Stimulated activated CD4-positive, alpha-beta T cell treated with anti-CD3 and anti-CD28 coated beads, Interleukin-1b, Interleukin-23, amount 100 ng/mL, for 1 hour (primary cell): ENCODE measurements around the gene TLE4.

Source experiments
- DNase-seq, 2 donors: peaks; one replicate each; pipeline ENCODE4 v3.0.0-alpha.2; 2020; ENCODE audit warnings: low read depth in 2 of 2

The TLE4 gene

DNA sequence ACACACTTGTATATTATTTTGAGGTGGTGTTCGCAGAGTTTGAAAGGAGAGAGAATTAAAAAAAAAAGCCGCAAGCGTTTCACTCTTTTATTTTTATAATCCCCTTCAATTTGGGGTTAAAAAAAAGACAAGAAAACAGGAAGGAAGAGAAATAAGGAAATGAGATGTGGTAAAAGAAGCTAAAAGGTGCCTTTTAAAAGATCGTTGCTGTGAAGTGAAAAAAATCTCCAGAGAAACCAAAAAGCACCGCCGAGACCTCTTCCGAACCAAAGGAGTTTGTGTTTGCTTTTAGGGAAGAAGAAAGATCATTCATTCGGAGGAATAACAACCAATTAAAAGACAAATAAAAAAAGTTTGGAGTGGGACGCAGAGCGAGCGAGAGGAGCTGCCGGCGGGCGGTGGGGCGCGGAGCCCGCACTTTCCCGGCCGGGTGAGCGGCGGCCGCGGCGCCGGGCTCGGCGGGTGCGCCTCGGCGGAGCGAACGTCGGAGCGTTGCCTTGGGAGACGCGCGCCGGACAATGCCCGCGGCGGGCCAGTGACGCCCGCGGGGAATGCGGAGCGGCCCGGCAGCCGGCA is 355 bp downstream of the TLE4 start:
- no peak for DNase-seq

DNA sequence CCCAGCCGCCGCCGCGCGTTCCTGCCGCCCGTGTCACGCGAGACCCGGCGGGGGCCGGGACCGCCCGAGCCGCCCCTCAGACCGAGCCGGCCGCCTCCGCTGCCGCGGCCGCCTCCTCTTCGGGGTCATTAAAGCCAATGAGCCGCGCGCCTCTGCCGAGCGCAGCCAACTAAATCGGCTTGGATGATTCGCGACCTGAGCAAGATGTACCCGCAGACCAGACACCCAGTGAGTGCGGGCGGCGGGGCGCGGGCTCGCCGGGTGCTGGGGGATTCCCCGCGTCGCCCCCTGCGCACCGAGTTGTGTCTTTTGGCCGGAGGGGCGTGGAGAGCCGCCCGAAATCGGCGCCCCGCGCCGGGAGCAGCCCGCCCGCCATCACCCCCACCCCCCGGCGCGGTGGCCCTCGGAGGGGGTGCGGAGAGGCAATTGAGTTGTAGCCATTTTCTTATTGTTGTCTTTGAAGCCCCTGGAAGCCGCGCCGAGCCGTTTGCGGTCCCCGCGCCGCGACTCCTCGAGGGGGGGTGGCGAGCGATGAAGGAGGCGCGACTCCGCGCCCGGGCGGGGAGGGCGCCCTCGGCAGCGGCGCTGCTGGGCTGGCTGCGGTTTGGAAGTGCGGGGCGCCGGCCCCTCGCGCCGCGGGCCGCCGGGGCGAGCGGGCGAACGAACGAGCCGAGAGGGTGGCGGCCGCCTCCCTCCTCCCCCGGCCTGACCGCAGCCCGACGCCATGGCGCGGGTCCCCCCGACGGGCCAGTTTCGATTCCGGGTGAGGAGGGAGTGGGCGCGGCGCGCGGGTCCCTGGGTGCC is 1.0 kb downstream of the TLE4 start:
- DNase-seq: peak in 1 of 2 donors; percentile 29

DNA sequence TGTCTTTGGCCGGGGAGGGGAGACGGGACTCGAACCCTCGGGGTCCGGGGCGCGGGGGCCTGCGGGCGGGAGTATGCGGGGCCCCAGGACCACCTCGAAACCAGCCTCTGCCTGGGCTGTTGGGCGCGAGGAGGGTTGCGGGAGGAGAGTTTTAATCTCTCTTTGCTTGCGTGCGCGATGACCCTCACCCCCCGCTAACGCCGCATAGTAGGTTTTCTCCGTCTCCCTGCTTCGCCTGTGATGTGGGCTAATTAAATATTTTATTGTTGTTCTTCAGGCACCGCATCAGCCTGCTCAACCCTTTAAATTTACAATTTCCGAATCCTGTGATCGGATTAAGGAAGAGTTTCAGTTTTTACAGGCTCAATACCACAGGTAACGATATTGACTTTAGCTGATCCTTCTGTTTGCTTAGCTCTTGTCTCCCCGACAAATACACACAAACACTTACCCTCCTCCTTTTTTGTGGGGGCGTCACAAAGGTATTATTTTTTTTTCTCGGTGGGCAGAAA is 1.7 kb downstream of the TLE4 start:
- no peak for DNase-seq

DNA sequence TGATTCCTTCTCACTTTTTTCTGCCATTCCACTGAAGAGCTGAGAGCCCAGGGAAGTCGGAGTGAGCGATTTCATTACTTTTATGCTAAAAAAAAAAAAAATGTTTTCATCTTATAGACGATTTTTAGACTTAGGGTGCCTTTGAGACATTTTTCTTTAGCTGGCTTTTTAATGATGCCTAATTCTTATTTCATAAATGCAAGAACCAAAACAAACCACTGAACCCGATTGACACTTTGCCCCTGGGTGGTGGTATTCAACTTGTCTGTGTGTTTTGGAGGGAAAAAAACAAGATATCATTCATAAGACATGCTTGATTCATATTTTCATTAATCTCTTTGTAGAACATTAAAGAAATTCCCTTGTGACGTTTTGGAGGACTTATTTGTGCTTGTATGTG is 2.4 kb downstream of the TLE4 start:
- DNase-seq: no peak

GRCh38 chr9:79574781-79575180 is 3.0 kb downstream of the TLE4 start:
- no peak for DNase-seq

DNA sequence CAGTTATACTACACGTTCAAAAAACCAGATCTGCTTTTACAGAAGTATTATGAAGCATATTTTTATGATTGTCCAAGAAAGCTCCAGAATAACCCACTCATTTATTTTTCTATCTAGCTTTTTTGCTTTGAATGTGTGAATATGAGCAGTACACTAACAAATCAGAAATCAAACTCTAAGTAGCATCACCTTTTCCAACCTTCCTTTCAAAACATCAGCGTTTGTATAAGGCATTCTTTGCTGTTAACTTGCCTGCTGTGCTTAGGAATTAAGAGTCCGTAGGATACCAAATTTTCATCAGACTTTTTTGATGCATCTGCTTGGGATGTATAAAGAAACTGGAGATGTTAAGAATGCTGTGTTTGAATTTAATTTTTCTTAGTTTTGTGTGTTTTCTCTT is 3.8 kb downstream of the TLE4 start:
- no peak for DNase-seq

- no peak for DNase-seq
Measured at GRCh38 chr9:79577969-79578723, 6.4 kb downstream of the TLE4 start.

- DNase-seq: no peak
Measured at GRCh38 chr9:79578891-79579290, 7.1 kb downstream of the TLE4 start.

- DNase-seq: no peak
Measured at GRCh38 chr9:79579624-79580023, 7.9 kb downstream of the TLE4 start.

DNA sequence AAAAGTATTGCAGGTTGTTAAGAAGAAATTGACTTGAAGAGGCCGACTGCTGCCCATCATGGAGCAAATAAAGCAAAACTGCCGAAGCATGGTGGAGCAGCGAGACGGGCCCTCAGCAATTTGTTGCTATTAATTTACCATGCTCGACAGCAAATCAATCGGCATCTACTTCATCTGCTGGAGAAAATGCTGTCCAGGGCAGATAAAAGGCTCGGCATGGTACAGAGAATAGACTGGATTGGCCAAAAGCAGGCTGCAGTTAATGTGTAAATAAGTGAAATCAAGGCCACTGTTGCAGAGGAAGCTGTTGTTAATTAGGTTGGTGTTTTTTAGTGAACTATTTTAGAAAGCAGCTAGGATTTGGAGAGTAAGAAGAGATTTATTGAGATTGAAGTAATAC is 8.3 kb downstream of the TLE4 start:
- DNase-seq: no peak

DNA sequence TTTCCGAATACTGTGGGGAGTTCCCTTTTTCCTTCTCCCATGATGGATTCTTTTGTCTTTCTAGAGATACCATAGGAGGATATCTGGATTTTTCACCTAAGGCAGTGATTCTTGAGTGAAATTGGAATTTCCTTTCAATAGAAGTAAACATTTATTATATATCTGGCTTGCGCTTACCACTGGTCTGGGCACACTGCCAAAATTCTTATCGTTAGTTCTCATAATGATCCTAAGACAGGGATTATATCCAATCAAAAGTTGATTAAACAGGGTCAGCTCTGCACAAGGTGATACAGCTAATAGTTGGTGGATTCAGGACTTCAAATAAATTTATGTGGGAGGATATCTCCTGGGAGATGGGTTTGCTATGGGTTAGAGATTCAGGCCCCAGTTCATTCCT is 9.6 kb downstream of the TLE4 start:
- no peak for DNase-seq

GRCh38 chr9:79581794-79582193 is 10.0 kb downstream of the TLE4 start:
- no peak for DNase-seq

DNA sequence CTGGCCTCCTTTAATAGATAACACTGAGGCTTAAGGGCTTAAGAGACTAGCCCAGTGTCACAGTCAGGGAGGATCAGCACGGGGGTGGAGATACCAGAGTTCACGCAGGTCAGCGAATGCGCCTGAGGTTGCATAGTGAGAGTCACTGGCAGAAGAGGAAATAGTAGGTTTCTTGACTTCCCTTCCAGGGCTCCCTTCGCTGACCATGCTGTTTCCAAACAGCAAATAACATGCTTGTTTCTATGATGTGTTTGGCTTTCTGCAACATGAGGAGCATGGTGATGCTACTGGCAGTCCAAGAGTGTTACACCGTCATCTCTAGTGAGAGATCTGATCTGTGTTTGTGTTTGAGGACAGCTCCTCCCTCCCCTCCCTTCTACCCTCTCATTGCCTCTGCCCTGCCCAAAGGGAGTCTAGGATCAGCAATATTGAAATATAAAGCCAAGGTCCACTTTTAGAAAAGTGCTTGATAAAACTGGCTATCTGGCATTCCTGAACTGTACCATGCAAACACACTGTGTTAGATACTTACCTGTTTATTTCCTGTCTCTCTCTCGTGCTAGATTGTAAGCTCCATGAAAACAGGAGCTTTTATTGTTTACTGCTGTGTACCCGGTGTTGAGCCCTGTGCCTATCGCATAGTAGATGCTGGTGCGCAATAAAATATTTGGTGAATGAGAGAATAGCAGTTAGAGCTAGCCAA is 12.3 kb downstream of the TLE4 start:
- DNase-seq: no peak

DNA sequence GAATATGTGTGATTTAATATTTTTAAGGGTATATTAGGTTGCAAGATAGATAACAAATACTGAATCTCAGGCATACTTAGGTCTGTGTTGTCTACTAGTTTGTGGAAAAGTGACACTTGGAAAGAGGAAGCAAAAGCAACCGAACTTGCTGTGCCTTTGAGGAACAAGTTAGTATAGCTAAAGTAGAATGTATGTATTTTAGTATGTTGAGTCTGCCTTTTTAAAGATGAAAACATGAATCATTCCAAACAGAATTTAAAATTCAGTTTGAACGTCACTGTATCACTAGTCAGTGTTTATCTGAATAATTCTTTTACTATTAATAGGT is 12.9 kb downstream of the TLE4 start:
- DNase-seq: no peak

DNA sequence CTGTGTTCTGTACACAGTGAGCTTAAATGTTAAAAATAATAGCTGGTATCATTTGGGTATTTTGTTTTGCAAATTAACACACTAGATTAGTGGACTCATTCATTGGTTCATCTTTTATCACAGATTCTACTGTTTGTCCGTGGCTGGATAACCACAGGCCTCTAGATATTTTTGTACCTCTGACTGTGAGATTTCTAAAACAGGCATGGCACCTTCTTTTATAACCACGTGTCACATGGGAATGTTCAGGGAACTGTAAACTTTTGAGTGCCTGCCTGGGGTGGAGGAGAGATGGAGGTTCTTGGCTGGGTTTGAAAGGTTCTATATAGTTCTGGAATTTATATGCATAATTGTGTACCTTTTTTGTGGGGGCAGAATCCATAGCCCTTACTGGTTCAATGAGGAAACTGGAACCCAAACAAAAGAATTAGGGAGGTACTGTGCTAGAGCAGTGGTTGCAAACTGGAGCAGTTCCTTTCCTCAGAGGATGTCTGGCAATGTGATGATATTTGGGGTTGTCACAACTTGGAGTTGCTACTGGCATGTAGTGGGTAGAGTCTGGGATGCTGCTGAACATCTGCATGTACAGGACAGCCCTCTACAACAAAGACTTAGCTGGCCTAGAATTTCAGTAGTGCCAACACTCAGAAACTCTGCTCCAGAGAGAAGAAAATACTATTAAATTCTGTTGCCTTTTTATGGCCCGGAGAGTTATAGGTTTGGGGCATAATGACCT is 16.9 kb downstream of the TLE4 start:
- DNase-seq: no peak

DNA sequence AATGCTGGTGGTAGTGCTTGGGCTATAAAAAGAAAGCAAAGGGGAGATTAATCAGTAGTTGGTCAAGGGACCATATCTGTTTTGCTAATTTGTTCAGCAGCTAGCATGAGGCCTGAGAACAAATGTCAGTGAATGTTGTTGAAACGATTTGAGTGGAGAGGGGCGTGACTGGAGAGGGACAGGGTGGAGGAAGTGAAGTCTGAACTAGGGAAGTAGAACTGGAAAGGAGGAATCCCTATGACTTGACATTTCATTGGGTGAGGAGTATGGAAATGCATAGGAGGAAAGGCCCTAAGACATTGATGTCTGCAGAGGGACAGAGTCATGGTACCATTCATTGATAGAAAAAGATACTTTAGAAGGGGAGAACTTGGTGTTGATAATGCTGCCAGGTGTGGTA is 19.7 kb downstream of the TLE4 start:
- DNase-seq: no peak

DNA sequence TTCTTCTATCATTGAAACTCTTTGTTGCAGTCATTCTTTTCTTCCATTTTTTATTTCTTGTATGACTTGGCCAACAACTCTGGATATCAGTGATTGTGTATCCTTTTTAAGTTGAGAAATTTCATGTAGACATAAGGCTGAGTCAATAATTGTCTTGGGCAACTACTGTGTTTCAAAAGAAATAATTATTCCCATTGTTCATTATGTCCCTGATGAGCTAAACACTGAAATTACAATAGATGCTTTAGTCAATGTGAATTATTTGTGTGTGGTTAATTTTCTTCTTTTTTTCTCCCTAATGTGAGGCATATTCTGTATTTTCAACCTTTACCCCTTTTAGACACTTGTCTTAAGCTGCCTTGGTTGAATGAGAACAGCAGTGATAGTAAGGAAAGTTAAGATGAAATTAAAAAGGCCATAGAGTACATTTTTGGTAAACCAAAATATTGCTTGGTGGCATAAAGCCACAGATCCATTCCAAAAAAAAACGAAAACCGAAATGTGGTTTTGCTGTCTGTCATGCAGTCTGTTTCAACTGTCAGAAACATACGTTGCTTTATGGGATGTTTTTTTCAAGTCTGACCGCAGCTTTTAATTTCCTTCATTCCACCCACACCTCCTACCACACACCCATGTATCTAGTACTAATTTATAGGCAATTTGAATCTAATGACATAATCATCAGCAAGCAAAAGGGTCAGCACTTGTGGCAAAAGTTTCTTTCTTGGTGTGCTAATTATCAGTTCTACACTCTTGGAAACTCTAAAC is 21.1 kb downstream of the TLE4 start:
- no peak for DNase-seq

GRCh38 chr9:79598562-79599345 is 27.0 kb downstream of the TLE4 start:
- DNase-seq: no peak

GRCh38 chr9:79600466-79600865 is 28.7 kb downstream of the TLE4 start:
- DNase-seq: no peak
